CMK (cell line): ENCODE results near the gene RXFP3.
"Not testable (repeated sequence)": the region's sequence is repeated elsewhere in the genome, so short reads cannot be mapped to it uniquely, and the experiment has no call there.

Source experiments
- DNase-seq: peaks from one replicate; pipeline ENCODE4 v3.0.0-alpha.2; 2010; ENCODE audit warnings: low read depth

RXFP3 gene

DNA sequence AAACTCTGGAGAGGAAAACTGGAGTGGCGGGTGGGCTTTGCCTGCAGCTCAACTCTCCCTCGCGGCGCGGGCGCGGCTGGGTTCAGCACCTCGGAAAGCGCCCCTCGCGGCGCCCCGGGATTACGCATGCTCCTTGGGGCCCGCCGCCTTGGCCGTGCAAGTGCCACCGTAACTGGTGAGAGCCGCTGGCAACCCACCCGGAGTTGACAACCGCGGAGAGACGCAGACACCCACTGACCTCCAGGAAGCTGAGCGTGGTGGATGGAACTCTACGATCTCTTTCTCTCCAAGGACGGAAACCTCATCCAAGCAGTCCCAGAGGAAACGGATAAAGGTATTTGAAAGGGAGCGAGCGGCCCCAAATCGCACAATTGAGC is 194 bp upstream of the RXFP3 start:
- DNase-seq = no peak

DNA sequence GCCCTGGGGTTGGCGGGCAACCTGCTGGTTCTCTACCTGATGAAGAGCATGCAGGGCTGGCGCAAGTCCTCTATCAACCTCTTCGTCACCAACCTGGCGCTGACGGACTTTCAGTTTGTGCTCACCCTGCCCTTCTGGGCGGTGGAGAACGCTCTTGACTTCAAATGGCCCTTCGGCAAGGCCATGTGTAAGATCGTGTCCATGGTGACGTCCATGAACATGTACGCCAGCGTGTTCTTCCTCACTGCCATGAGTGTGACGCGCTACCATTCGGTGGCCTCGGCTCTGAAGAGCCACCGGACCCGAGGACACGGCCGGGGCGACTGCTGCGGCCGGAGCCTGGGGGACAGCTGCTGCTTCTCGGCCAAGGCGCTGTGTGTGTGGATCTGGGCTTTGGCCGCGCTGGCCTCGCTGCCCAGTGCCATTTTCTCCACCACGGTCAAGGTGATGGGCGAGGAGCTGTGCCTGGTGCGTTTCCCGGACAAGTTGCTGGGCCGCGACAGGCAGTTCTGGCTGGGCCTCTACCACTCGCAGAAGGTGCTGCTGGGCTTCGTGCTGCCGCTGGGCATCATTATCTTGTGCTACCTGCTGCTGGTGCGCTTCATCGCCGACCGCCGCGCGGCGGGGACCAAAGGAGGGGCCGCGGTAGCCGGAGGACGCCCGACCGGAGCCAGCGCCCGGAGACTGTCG is 976 bp downstream of the RXFP3 start:
- DNase-seq = no peak

DNA sequence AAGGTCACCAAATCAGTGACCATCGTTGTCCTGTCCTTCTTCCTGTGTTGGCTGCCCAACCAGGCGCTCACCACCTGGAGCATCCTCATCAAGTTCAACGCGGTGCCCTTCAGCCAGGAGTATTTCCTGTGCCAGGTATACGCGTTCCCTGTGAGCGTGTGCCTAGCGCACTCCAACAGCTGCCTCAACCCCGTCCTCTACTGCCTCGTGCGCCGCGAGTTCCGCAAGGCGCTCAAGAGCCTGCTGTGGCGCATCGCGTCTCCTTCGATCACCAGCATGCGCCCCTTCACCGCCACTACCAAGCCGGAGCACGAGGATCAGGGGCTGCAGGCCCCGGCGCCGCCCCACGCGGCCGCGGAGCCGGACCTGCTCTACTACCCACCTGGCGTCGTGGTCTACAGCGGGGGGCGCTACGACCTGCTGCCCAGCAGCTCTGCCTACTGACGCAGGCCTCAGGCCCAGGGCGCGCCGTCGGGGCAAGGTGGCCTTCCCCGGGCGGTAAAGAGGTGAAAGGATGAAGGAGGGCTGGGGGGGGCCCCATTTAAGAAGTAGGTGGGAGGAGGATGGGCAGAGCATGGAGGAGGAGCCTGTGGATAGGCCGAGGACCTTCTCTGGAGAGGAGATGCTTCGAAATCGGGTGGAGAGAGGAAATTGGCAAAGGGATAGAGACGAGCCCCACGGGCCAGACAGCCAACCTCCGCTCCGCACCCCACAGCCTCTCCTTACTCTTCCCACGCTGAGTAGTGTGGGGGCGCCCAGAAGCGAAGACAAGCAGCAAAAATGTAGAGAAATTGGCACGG is 1.7 kb downstream of the RXFP3 start:
- DNase-seq = no peak

DNA sequence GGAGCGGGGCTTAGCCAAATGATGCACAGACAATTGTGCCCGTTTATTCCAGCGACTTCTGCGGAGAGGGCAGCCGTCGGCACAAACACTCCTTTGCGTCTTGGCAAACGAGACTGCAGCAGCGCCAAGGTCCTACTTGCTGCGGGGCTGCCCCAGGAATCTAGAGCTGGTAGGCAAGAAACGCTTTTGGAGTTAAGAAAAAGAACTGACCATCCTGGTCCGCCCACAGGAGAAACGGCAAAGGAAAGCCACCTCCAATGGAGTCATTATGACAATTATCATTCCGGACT is 2.3 kb downstream of the RXFP3 start:
- no peak for DNase-seq

DNA sequence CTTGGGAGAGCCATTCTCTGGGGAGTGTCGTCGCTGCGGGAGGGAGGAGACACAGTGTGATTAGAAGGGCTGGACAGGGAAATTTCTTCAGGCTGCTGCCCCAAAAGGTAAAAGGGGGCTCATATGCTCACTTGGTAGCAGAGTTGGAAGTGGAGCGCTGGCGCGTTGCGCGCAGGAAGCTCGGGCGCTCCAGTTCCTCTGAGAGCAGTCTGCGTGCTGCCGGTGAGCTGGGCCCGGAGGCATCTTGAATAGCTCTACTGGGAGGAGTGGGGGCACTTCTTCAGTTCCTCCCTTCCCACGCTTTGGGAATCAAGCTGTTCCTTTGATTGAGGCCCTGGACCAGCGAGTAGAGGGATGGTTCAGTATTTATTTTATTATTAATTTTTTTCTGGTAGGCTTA is 2.7 kb downstream of the RXFP3 start:
- DNase-seq = no peak

DNA sequence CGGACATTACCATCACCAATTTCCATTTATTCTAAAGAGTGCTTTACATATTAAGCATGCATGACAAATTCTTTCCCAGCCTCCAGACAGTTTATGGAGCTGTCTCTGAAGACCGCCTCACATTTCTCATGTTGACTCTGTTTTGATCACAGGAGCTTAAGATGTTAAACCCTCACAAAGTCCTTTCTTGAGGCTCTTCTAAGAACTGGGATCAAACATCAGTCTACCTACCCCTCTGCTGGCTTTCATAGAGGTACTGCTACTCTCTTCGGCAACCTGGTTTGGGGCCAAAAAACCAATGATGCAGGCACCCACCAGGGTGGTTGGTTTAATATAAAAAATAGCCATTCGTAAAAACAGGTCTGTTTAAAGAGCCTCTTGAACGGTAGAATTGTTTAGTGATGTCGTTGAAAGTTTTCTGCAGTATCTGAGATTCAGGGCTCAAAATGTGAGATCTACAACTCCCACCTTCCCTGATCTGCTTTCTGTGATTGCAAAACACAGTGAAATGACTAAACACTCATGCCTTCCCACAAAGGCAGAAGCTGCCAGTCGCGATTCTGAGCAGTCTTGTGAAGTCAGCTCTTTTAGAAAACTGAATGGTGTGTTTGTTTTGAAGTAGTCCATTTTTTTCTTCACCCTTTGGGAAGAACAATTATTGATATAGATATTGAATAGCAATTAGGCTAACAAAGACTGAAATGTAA is 3.5 kb downstream of the RXFP3 start:
- DNase-seq = no peak

DNA sequence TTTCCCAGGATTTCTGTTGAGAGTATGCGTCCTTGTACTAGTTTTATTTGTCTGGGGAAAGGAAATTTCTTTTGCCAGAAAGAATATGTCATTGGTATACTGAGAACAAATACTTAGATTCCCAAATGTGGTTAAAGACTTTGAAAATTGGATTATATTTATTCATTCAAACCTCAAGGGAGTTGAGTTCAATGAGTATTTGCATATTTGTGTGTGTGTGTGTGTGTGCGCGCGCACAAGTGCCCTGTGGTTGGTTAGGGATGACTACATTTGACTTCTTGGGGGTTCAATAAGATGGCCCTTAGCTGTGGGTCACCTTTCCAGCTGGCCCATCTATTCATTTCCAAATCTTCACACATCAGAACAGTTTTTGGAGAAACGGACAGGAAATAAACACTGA is 4.9 kb downstream of the RXFP3 start:
- DNase-seq = no peak

DNA sequence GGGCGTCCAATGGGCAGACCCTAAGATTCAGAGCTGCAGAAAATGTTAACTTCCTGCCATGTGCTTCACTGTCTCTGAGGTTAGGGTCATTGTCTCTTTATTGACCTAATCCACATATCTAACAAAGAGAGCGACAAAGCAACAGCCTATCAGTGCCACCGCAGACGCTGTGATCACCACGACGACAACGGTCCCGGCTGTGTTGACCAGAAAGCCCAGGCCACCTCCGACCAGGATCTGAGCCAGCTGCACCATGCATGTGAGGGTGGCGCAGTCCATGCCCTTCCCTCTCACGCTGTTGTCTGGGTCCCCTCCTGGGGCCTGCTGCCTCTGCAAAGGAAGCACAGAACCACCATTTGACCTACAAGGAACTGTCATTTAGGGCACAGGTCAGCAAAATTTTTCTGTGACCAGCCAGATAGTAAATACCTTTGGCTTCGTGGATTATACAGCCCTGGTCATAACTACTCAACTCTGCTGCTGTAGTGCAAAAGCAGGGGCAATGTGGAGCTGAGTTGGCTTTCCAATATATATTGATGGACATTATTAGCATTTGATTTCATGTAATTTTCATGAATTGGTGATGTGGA is 8.5 kb downstream of the RXFP3 start:
- DNase-seq = no peak

DNA sequence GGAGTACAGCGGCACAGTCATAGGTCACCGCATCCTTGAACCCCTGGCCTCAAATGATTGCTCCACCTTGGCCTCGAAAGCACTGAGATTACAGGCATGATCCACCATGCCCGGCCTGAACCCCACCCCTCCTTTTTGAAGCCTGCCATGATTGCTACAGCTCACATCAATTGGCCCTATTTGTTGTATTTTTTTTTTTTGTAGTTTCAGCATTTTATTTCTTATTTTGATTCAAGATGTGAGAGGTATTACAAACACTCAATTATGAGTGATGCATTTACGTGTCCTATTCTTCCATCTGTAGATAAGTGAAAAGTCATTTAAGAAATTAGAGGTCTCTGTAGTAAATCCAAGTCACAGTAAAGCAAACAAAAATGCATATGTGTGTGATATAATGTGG is 16.0 kb downstream of the RXFP3 start:
- DNase-seq = not testable (repeated sequence)

DNA sequence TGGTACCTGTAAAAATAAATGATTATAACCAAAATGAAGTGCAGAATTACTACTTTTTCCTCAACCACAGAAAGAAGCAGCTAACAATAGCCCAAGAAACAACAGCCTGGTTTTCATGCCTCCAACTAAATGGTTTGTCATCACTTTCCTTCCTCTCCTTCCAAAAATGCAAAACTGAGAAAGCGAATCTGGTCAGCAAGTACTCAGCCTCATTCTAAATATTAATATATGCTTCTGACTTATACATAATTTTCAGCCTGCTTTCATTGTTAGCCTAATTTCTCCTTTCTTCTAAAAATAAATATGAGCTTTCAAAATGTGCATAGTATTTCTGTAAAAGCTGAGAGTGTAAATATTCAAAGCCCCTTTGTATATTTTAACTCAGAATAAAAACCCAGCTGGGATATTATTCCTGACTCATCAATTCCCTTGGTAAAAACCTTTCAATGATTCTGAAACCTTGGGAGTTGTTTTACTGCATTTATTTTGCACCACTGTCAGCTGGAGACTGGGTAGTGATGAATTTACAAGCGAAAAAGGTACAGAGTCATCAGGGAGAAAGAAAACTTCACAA is 21.5 kb downstream of the RXFP3 start:
- DNase-seq = no peak

DNA sequence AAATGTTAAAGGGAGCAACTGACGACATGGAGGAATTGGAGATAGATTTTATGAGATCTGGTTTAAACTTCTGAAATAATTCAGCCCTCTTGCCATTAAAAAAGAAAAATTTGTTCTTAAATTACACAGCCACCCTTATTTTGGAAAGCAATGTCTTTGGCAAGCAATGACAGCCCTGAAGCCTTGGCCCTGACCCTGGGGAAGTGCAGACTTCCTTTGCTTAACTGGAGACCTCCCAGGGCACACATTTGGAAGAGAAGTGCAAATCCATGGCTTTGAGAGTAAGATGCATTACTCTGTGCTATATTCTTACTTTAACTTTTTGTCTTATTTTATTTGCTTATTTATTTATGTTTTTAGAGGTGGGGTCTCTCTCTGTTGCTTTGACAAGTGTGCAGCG is 22.0 kb downstream of the RXFP3 start:
- no peak for DNase-seq

DNA sequence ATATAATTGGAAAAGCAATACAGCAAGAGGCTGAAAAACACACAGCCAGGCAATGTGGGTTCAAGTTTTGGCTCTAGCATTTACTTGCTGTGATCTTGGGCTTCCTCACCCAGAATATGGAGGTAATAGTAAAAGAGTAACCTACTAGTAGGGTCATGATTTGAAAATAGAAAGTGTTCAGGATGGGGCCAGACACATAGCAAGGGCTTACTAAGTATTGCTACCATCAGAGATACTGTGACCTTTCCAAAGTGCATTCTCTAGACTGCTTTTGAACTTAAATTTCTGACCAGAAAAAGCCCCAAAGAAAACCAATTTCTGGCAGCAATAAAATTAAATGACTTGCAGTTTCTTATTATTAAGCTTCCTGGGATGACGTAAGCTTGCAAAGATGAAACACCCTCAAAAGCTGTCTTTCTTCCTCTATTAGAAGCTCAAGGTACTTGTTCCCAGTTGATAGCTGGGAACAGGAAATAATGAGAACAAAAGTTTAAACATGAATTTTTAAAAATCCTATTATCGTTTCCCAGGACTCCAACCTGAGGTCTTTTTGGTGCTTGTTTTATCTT is 28.0 kb downstream of the RXFP3 start:
- no peak for DNase-seq

DNA sequence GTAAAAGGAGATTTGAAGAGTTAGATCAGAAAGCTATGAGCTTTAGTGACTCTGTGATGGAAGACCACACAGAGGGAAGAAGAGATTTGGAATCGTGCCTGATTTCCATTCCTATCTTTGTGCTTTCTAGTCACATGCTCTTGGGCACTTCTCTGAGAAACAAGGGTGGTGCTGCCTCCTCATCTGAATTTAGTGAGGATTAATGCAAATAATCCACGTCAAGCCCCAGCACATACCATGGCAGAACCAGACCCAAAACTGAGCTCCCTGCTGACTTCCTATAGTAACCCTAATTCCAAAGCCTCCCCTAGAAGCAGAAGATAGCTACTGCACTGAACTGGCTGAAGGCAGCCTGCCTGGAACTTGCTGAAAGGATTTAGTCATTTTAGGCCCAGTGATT is 30.6 kb downstream of the RXFP3 start:
- DNase-seq = no peak

DNA sequence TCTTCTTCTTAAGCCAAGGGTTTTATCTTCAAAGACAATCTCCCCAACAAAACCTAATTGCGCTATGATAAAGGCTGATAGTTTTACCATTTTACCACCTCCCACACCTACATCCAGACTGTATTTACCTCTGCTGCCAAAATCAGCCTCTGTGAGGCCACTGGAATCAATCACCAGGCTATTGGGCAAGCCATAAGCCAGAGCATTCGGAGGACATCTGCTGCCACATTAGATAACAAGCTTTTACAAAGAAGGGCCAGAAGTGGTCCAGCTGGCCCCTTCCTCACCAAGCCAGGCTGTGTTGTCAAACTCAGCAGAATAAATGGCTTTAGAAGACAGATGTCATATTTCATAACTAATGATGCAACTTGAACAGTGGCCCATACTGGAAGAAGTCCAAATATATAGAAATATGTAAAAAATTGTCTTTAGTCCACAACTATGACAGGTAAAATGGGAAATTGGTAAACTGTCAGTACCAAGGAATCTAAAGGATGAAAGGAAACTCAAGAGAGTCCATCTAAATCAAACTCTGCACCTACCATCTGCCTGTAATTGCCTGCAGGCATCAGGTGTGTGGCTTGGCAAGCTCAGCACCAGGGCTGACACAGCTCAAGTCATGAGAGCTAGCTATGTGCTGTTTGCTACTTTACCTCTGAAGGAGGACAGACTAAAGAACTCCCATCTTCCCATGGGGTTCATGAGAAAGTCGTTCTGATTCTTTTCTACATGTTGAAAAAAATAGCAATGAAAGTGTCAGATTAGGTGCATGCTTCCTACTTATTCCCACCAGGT is 32.2 kb downstream of the RXFP3 start:
- DNase-seq = no peak

DNA sequence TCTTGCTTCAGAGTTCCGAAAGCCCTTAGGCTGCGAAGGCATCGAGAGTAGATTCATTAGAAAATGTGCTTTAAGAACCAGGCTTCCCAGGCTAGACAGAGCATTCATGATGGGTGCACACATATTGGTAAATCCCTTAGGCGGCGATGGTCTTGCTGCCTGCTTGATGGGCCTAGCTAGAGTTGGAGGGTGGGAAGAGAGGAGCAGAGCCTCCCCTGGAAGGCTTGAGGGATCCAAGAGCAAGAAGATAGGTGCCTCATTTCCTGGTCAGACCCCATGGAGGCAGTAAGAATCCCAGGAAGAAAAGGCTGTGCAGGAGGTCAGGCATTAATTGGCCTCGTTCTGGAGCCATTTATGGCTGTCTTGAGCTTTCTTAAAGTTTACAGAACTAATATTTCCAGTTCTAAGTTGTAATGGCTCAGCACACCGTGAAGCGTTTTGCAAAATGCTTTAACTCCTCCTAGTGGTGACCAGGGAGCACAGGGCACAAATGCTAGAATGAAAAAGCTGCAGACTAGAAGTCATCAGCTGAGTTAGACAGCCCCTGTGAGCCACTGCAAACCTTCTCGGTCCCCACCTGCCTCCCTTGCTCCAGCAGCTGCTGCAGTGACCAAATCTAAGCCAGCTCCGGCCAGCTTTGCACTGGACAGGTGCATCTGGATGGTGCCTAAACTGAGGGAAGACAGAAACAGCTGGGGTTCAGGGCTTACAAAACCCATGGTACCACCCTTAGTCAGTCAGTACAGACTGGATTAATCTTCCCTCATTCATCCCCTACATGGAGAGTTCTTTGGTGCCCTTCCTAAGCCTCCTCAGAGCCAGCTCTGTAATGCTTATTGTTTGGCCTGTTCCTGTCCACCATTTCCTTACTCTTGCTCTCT is 33.6 kb downstream of the RXFP3 start:
- no peak for DNase-seq

DNA sequence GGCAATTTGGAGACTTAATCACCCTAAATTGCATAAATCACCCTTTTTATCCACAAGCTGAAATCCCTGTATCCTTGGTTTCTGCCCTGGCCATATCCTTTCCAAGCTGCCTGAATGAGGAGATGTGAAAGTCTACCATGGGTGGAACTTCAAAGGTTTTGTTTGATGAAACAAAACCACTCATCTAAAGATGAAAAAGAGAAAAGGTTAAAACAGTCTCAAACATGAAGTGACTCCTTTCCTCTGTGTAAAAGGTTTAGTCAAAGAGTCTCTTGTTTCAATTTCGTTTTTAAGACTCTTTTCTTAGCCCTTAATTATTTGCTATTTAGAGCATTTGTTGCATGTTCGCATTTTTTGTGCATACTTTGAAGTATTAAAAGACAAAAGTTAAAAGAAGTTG is 37.1 kb downstream of the RXFP3 start:
- DNase-seq = no peak

DNA sequence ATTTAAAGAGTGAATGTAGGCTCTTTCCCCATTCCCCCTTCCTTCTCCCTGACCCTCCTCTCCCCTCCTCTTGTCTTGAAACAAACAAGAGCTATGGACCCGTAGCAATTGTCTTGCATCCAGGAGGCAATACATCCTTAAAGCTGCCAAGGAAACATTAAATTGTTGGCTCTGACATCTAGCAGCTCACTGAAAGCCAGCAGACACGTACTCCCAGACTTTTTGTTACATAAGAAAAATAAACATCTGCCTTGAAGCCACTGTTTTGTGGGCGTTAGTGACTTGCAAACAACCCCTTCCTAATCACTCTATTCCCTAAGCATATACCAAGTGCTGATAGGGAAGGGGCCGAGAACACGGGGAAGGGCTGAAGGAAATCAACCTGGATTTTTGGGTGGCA is 39.7 kb downstream of the RXFP3 start:
- DNase-seq = no peak

DNA sequence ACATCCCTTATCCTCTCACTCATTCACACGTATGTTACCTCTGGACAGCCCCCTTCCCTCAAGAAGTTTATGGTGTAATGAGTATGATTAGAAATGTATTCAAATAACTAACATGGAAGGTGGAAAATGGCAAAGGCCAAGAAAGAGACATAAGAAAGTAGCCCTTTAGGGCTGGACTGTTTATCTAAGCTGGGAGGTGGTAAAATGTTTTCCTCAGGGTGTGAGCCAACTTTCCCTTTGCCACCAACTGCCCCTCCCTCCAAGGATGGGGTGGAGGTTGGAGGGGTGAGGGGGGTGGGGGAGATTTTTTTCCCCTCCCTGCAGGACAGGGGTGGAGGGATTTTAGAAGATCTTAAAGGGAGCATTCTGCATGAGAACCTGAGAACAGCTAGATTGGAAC is 40.1 kb downstream of the RXFP3 start:
- DNase-seq = no peak

DNA sequence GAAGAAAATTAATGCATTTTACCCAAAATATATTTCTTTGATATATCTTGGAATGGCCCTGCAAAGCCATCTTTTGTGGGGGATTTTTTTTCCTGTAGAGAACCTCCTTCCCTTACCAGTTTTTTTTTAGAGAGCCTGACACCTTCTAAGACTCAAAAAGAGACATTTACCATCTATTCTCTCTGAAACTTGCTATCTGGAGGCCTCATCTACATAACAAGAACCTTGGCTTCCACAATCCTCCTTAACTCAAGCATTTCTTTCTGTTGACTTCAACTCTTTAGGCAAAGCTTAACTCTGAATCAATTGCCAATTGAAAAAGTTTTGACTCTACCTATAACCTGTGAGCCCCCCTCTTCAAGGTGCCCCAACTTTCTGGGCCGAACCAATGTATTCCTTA is 42.1 kb downstream of the RXFP3 start:
- no peak for DNase-seq

DNA sequence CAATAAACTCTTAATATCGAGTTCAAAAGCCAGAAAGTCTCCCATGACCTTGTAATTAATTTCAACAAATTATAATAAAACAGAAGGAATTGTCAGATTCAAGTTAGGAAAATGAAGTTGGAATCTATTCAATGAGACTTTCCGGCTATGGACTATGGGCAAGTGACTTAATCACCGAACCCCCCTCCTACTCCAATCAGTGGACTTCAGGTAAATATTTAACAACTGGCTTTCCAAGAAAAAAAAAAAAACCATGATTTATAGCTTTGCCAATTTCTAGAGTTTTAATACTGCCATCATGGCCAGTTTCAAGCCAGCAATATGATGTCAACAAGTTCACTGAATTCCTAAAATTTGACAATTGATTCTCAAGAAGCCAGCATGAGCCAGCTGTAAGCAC is 43.8 kb downstream of the RXFP3 start:
- DNase-seq = no peak
